Skin of body (tissue), 2 donors: Measurements from ENCODE around the gene MRGPRF. TPM values are rescaled to one million over a fixed set of nuclear protein-coding genes. Genes with fewer than 3 reads are reported as not detected.

Experiments
- DNase-seq: peaks from one replicate; lab custom pipeline; 2025; lab: John Stamatoyannopoulos, UW
- total RNA-seq: library from RNA; depleted of rRNA; stranded (reverse); fragments of >200 nt; gene quantifications from one replicate; pipeline ENCODE4 v1.2.3, GENCODE V29; 2014

The MRGPRF gene
- 13.0 TPM for total RNA-seq

GRCh38 chr11:69013009-69013951, at the start of gene MRGPRF:
Gene MRGPRF (minus strand): TSS chr11:69013246. CDS start chr11:69009901, 3,345 bp downstream.
- DNase-seq: peak; percentile 84

GRCh38 chr11:69062169-69062855, 49.3 kb upstream of the MRGPRF start:
- no peak for DNase-seq

GRCh38 chr11:69061713-69062053, 48.6 kb upstream of the MRGPRF start:
- no peak for DNase-seq

GRCh38 chr11:69060806-69061712, 48.0 kb upstream of the MRGPRF start:
- no peak for DNase-seq

- no peak for DNase-seq
Measured at GRCh38 chr11:69059985-69060384, 46.9 kb upstream of the MRGPRF start.

- DNase-seq: no peak
Measured at GRCh38 chr11:69059429-69059828, 46.4 kb upstream of the MRGPRF start.

GRCh38 chr11:69058511-69059270, 45.6 kb upstream of the MRGPRF start:
- DNase-seq: no peak

GRCh38 chr11:69057801-69058200, 44.8 kb upstream of the MRGPRF start:
- no peak for DNase-seq

- no peak for DNase-seq
Measured at GRCh38 chr11:69057236-69057635, 44.2 kb upstream of the MRGPRF start.

- no peak for DNase-seq
Measured at GRCh38 chr11:69055598-69056516, 42.8 kb upstream of the MRGPRF start.

- DNase-seq: no peak
Measured at GRCh38 chr11:69055212-69055586, 42.2 kb upstream of the MRGPRF start.

GRCh38 chr11:69054397-69055211, 41.6 kb upstream of the MRGPRF start:
- no peak for DNase-seq

GRCh38 chr11:69053546-69054396, 40.7 kb upstream of the MRGPRF start:
- DNase-seq: no peak

- DNase-seq: no peak
Measured at GRCh38 chr11:69053169-69053477, 40.1 kb upstream of the MRGPRF start.

GRCh38 chr11:69052343-69053168, 39.5 kb upstream of the MRGPRF start:
- DNase-seq: no peak

- DNase-seq: no peak
Measured at GRCh38 chr11:69051381-69052342, 38.6 kb upstream of the MRGPRF start.
